SH-SY5Y (cell line): ENCODE data around the gene HES4.

Experiments
- GATA2 ChIP-seq: IDR thresholded peaks from 2 replicates; pipeline ENCODE4 v1.6.1; 2011; ENCODE audit warnings: mild to moderate bottlenecking, low read depth, low read length
- GATA3 ChIP-seq: IDR thresholded peaks from 2 replicates; pipeline ENCODE4 v1.6.1; 2011; ENCODE audit warnings: low read depth, mild to moderate bottlenecking, low read length, moderate library complexity

Gene HES4

GRCh38 chr1:979744-980072 is 20.2 kb downstream of the HES4 start:
- TF ChIP-seq GATA2 (no peak), GATA3 (no peak)

DNA sequence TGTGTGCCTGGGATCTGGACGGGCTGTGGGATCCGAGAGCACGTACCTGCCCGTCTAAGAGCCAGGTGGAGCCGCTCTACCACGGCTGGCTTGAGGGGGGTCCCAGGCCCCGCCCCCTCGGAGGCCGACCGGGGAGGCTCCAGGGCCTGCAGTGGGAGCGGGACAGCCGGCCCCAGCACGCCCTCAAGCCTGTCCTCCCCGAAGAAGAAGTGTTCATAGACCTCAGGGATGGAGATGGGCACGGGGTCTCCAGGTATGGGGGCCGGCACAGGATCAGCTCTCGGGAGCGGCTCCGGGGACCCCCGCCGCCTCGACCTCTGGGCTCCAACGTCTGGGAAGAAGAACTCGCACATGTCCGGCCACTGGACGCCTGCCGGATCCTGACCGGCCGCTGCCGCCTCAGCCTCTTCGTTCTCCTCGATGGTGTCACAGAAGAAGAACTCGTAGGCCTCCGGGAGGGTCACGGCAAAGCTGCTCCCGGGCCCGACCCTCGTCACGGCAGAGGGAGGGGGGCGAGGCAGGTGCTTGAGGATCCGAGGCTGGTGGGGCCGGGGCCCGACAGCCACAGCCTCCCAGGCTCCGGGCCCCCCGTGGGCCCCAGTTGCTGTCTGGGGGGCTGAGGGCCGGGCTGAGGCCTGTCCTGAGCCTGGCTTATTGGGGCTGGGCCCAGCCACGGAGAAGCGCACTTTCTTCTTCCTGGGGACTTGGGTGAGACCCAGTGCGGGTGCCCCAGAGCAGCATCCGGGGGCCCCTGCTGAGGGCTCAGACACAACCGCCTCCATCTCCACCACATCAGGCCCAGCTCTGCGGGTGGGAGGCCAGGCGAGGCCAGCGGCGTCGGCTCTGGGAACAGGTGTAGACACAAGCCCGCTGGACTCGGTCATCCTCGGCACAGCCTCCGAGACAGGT is 20.8 kb downstream of the HES4 start:
- TF ChIP-seq GATA2: no peak
- no peak for TF ChIP-seq GATA3

DNA sequence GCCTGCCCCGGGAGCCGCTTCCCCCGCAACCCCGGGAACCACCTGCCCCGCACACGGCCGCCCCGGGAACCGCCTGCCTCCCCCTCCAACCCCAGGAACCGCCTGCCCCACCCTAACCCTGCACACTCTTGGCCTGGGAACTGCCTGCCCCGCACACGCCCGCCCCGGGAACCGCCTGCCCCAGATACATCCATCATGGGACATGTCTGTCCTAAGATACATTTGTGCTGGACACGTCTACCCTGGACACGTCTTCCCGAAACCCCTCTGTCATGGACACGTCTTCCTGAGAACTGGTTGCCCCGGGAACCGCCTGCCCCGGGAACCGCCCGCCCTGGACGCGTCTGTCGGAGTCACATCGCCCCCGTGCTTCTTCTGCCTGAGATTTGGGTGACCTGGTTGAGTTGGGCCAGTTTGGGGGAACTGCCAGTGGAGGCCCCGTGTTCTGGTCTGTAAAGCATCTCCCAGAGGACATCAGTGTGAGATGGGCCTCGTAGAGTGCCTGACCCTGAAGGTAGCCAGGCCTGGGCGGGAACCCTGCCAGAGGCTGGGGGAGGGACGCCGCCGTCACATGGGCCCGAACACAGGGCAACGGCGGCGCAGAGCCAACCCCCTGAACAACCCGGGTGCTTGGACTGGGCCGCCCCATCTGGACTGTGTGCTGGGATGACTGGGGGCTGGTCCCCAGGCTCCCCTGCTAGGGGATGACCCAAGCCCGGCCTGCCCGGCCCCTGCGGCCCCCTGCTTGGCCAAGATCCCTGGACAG is 21.6 kb downstream of the HES4 start:
- TF ChIP-seq GATA2 (no peak), GATA3 (no peak)

DNA sequence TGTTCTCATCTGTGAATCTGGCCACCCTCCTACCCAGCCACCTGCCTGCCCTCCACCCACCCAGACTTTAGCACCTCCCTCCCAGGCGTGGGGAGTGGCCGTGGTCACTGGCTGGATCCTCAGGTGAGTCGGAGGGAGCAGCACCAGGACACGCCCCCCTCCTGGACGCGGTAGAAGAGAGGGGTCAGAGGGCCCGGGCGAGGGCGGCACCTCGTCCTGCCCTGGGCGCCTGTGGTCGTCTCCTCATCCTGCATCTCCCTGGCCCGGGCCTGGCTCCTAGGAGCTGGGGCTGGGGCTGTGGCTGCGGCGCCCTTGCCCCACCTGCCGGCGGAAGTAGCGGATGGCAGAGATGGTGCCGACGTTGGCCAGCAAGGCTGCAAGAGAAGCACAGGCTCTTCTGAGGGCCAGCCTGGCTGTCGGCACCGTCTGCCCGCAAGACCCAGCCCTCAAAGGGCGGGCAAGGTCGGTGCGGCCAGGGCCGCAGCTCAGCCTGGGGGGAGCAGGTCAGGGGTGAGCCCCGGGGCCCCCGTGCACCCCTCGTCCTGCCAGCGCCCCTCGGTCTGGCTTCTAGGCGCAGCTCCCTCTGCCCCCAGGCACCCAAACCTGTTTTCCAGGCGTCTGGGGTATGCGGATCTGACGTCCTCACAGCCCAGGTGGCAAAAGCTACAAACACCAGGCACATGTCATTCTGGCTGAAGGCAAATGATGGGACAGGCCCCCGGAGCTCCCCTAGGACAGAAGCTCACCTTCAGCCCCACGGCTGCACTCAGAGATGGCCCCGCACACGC is 23.8 kb downstream of the HES4 start:
- TF ChIP-seq GATA2 (no peak), GATA3 (no peak)

DNA sequence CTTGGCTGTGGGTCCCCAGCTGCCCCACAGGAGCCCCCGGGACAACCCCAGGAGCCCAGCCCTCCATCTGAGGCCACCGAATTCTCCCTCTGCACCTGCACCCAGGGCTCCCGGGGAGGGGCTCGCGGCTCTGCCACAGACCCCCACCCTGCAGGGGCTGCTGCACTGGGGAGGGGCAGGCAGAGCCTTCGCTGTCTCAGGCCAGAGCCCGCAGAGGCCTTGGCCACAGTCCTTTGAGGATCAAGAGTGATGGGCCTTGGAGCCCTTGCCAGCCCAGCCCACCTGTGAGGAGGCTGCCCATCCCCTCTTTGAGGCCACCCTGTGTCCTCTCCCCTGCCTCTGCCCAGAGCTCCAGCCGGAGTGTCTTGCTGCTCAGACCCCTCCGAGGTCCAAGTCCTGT is 24.5 kb downstream of the HES4 start:
- TF ChIP-seq GATA3: no peak
- no peak for TF ChIP-seq GATA2

GRCh38 chr1:974687-975328 is 25.1 kb downstream of the HES4 start:
- TF ChIP-seq GATA2 (no peak), GATA3 (no peak)

DNA sequence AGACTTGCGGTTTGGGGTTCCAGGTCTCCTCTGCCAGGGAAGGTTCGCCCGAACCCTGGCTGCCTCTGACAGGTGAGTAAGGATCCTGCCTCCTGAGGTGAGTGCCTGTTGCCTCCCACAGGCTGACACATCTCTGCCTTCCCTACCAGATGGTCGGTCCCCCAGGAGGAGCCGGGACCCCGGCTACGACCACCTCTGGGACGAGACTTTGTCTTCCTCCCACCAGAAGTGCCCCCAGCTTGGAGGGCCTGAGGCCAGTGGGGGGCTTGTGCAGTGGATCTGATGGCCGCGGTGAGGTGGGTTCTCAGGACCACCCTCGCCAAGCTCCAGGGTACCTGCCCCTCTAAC is 25.6 kb downstream of the HES4 start:
- TF ChIP-seq GATA3 (no peak), GATA2 (no peak)

- TF ChIP-seq GATA3 (no peak), GATA2 (no peak)
These were observed 26.2 kb downstream of the HES4 start for GRCh38 chr1:973459-974292.

DNA sequence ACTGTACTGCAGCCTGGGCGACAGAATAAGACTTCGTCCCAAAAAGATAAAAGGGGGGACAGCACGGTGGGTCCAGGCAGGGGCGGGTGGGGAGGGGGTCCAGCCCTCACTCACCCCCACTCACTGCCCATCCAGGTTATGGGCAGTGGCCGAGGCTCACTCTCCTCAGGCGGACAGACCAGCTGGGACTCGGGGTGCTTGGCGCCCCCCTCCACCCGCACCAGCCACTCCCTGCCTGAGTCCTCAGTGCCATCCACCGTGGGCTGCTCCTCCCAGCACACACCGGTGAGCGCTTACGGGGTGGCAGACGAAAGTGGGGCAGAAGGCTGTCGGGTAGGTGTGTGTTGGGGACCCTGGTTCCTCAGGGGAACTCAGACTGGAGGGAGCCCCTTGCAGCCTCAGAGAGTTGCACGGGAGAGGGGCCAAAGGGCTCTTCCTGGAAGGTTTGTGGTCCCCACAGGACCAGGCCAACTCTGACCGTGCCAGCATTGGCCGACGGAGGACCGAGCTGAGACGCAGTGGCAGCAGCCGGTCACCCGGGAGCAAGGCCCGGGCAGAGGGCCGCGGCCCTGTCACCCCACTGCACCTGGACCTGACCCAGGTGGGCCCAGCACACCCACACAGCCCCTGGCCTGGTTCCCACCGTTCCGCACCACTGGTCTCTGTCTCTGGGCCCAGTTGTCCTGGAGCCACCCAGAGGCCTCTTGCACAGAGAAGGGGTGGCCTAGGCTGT is 27.0 kb downstream of the HES4 start:
- no peak for TF ChIP-seq GATA2
- TF ChIP-seq GATA3: no peak

DNA sequence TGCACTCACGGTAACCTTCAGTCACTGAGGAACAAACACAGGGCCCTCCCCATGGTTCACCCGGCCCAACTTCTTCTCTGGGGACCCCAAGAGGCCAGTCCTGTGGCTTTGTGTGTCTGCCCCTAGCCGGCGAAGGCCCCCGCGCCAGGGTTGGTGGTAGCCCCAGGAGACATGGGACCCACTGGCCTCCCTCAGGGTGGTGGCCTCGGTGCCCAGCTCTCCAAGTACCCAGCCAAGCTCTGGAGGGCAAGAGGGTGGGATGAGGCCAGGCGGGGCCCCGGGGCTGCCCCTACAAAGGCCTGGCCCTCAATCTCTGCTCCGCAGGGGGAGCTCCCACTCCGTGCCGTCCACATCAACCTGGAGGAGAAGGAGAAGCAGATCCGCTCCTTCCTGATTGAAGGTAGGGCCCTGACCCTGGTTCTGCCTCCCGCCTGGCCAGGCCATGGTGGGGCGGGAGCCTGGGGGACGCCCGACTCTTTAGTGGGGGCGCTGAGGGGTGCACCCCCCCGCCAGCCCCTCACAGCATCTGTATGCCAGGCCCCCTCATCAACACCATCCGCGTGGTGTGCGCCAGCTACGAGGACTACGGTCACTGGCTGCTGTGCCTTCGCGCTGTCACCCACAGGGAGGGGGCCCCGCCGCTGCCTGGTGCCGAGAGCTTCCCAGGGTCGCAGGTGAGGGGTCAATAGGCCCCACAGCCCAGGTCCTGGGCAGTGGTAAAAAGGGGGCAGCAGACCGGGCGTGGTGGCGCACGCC is 28.0 kb downstream of the HES4 start:
- TF ChIP-seq GATA3 (no peak), GATA2 (no peak)

- TF ChIP-seq GATA3 (no peak), GATA2 (no peak)
These were observed 28.7 kb downstream of the HES4 start for GRCh38 chr1:970973-971730.
